ENCODE measurements around the gene MAPKAP1.

- TF ChIP-seq CTCF (conservative IDR thresholded peaks at IDR 0.05 in 1 of 2, IDR thresholded peaks at IDR 0.05 in 1 of 2; ENCODE audit: extremely low read depth in 1 of 2, insufficient read depth in 1 of 2, low read depth in 1 of 2, low read length in 2 of 2) = no peak
- TF ChIP-seq EZH2 (IDR thresholded peaks at IDR 0.05; ENCODE audit: borderline replicate concordance, low read length) = no peak
These were observed 113.3 kb downstream of the MAPKAP1 start for GRCh38 chr9:125593581-125594222.

Measured in mammary epithelial cell (primary cell).